Gastrocnemius medialis (tissue), 4 donors: ENCODE measurements around the gene PAK1. TPM values are rescaled to one million over a fixed set of nuclear protein-coding genes. Genes with fewer than 3 reads are reported as not detected.

Experiments used
- ATAC-seq, 2 donors: fragments of 150-250 bp; one replicate each; pipeline ENCODE4 v1.9.1; 2016
- DNase-seq, 2 donors: peaks; one replicate each; pipeline ENCODE4 v3.0.0-alpha.2; 2019
- H3K27ac ChIP-seq, 4 donors: fragments of 200-600 bp; sonication (generic); 1 replicate in 1 of 4; 2 replicates in 3 of 4; pipeline ENCODE4 v1.5.1; 2016 to 2018; ENCODE audit warnings: mild to moderate bottlenecking in 2 of 4, moderate library complexity in 1 of 4
- H3K27me3 ChIP-seq, 3 donors: fragments of 200-600 bp; sonication (generic) in 2 of 3; 1 replicate in 1 of 3; 2 replicates in 2 of 3; pipeline versions ENCODE4 v1.5.1 to v1.6.0; 2016 to 2019; ENCODE audit warnings: mild to moderate bottlenecking in 1 of 3, moderate library complexity in 1 of 3
- H3K36me3 ChIP-seq, 2 donors: fragments of 200-600 bp; sonication (generic) in 1 of 2; one replicate each; pipeline ENCODE4 v1.5.1; 2017 to 2018
- H3K4me1 ChIP-seq, 2 donors: fragments of 200-600 bp; sonication (generic) in 1 of 2; one replicate each; pipeline ENCODE4 v1.5.1; 2016 to 2017; ENCODE audit warnings: mild to moderate bottlenecking in 2 of 2
- H3K4me3 ChIP-seq, 4 donors: fragments of 200-600 bp; sonication (generic) in 3 of 4; 1 replicate in 1 of 4; 2 replicates in 3 of 4; pipeline ENCODE4 v1.5.1; 2016 to 2019; ENCODE audit warnings: mild to moderate bottlenecking in 2 of 4
- H3K9me3 ChIP-seq, 3 donors: fragments of 200-600 bp; sonication (generic) in 2 of 3; 1 replicate in 1 of 3; 2 replicates in 2 of 3; pipeline ENCODE4 v1.5.1; 2016 to 2019
- CTCF ChIP-seq, 5 experiments: fragments of 450-650 bp in 3 of 5; fragments of 200-600 bp in 2 of 5; sonication (generic) in 2 of 5; IDR thresholded peaks in 4 of 5; conservative IDR thresholded peaks in 1 of 5; 1 replicate in 4 of 5; 2 replicates in 1 of 5; pipeline ENCODE4 v1.5.1; 2016 to 2019; ENCODE audit warnings: antibody characterized with exemption in 5 of 5, mild to moderate bottlenecking in 3 of 5, moderate library complexity in 3 of 5
- POLR2A ChIP-seq, 2 donors: fragments of 450-650 bp; IDR thresholded peaks; one replicate each; pipeline ENCODE4 v1.6.1; 2017; ENCODE audit warnings: antibody characterized with exemption in 2 of 2, mild to moderate bottlenecking in 2 of 2, moderate library complexity in 2 of 2
- in situ Hi-C, 4 donors: fragments of 200-750 bp; cut with MboI; loops; one replicate each; pipeline versions ENCODE4 v1.15.0 to v1.8.0; 2017; ENCODE audit warnings: low sequenced_read_pairs in 4 of 4
- intact Hi-C: fragments of 100-400 bp; cut with DNase I; formaldehyde crosslinking; loops from one replicate; pipeline ENCODE4 v1.15.1; 2023; ENCODE audit warnings: low total_unique reads
- total RNA-seq, 4 donors: library from RNA; depleted of rRNA; stranded (reverse); fragments of >200 nt; gene quantifications; one replicate each; pipeline versions ENCODE4 v1.1.0 to v1.2.3, GENCODE V29; 2016

PAK1 gene
- total RNA-seq, 4 donors from 2014 or later: 22.3 to 34.4 (median 27.9) TPM

GRCh38 chr11:77449060-77449521, 24.8 kb downstream of the PAK1 start:
- Histone ChIP-seq H3K27me3 (no peaks in the 10 kb centered on the region), H3K4me3 (no peak overlapping the region), H3K27ac (no peak overlapping the region), H3K9me3 (no peaks in the 10 kb centered on the region), H3K36me3 (no peaks in the 10 kb centered on the region), H3K4me1 (peaks cover 0 to 4% of the 10 kb centered on the region in 2 donors)
- intact Hi-C loops: no loop called here
- DNase-seq (no peak), ATAC-seq (no peak)
- TF ChIP-seq POLR2A (IDR thresholded peaks at IDR 0.05) (no peak), CTCF (IDR thresholded peaks at IDR 0.05 in 4 of 5, conservative IDR thresholded peaks at IDR 0.05 in 1 of 5) (no peak)
- in situ Hi-C loops: no loop called here

- H3K4me3 ChIP-seq: no peak overlapping the region
- intact Hi-C loops: no loop called here
- no peaks in the 10 kb centered on the region for H3K9me3 ChIP-seq
- H3K4me1 ChIP-seq: peaks cover 0 to 4% of the 10 kb centered on the region in 2 donors
- DNase-seq (no peak), ATAC-seq (no peak)
- H3K27ac ChIP-seq: no peak overlapping the region
- in situ Hi-C loops: no loop called here
- TF ChIP-seq CTCF (IDR thresholded peaks at IDR 0.05 in 4 of 5, conservative IDR thresholded peaks at IDR 0.05 in 1 of 5) (no peak), POLR2A (IDR thresholded peaks at IDR 0.05) (no peak)
- H3K27me3 ChIP-seq: no peaks in the 10 kb centered on the region
- H3K36me3 ChIP-seq: no peaks in the 10 kb centered on the region
Measured at GRCh38 chr11:77448269-77448668, 25.6 kb downstream of the PAK1 start.

- Histone ChIP-seq H3K4me3 (no peak overlapping the region), H3K27me3 (no peaks in the 10 kb centered on the region), H3K36me3 (no peaks in the 10 kb centered on the region), H3K27ac (no peak overlapping the region), H3K4me1 (peaks cover 0 to 8% of the 10 kb centered on the region in 2 donors), H3K9me3 (no peaks in the 10 kb centered on the region)
- ATAC-seq (no peak), DNase-seq (no peak)
- in situ Hi-C loops (no loop called here), intact Hi-C loops (no loop called here)
- TF ChIP-seq CTCF (IDR thresholded peaks at IDR 0.05 in 4 of 5, conservative IDR thresholded peaks at IDR 0.05 in 1 of 5) (no peak), POLR2A (IDR thresholded peaks at IDR 0.05) (no peak)
Measured at GRCh38 chr11:77446911-77447629, 26.8 kb downstream of the PAK1 start.

GRCh38 chr11:77444261-77444660, 29.6 kb downstream of the PAK1 start:
- no peak for TF ChIP-seq POLR2A (IDR thresholded peaks at IDR 0.05)
- TF ChIP-seq CTCF (IDR thresholded peaks at IDR 0.05 in 4 of 5, conservative IDR thresholded peaks at IDR 0.05 in 1 of 5): no peak
- H3K27me3 ChIP-seq: no peaks in the 10 kb centered on the region
- H3K9me3 ChIP-seq: no peaks in the 10 kb centered on the region
- no peaks in the 10 kb centered on the region for H3K36me3 ChIP-seq
- in situ Hi-C loops (no loop called here), intact Hi-C loops (no loop called here)
- H3K4me3 ChIP-seq: no peak overlapping the region
- ATAC-seq (no peak), DNase-seq (no peak)
- no peak overlapping the region for H3K27ac ChIP-seq
- peaks cover 0 to 10% of the 10 kb centered on the region in 2 donors for H3K4me1 ChIP-seq
